RCC 7860 (cell line): ENCODE measurements around the gene PIGO.

Experiments
- DNase-seq: peaks from one replicate; pipeline ENCODE4 v3.0.0-alpha.2; 2015; ENCODE audit warnings: low spot score
- FAIRE-seq: peaks from 2 replicates; lab custom pipeline; 2012; peaks lifted over from hg19 to GRCh38; lab: Jason Lieb, UNC

Gene PIGO

DNA sequence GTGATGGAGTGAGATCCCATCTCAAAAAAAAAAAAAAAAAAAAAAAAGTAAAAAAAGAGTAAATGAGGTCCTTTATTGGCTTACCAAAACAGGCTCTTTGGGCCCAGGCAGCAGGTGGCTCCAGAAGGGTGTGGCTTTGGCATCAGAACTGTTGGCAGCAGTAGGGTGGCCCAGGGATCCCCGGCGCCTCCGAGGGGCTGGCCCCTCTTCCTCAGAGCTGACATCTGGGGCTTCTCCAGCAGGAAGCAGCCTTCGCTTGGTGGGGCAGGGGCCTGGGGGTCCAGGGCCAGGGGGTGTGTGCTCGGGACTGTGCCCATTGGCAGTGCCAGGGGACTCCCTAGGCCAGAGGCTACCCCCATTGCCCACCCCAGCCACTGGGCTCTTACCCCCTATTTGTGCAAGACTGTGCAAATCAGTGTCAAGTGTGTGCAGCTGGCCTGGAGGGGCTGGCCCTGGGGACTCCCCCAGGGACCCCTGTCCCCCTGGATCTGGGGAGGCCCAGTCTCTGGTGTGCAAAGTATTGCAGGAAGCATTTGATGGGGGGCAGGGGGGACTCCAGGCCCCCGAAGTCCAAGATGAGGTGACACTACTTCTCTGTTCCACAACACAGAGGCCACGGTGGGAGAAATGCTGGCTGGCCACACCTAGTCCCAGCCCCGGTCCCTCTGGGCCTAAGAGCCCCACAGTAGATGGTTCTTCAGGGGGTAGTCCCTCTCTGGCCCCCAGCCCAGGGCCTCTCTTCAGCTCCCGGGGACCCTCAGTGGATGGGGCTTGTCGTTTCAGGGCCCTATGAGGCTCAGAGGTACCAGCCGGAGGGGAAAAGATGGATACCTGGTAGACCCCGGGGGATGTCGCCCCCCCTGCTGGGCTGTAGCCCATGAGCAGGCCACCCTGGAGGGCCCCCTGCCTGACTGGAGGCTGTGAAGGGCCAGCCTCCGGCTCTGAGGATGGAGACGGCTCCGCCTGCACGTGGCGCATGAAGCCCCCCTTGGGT, 11.2 kb upstream of the PIGO start:
- FAIRE-seq = no peak
- no peak for DNase-seq

DNA sequence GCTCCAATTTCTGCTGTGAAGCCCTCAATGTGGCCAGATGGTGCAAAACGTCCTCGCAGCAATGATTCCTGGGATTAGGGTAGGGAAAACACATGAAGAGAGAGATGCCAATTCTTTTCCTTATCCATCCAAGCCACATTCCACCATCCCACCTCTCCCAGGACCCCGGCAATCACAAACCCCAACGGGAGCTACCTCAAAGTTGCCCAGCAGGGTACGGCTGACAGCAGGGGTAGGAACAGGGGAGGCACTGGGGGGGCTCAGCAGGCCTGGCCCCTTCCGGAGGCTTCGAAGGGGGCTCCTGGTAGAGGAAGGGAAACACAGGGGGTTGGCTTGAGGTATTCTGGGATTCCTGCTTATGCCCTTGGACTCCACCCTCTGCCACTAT, 9.9 kb upstream of the PIGO start:
- FAIRE-seq (no peak), DNase-seq (no peak)

DNA sequence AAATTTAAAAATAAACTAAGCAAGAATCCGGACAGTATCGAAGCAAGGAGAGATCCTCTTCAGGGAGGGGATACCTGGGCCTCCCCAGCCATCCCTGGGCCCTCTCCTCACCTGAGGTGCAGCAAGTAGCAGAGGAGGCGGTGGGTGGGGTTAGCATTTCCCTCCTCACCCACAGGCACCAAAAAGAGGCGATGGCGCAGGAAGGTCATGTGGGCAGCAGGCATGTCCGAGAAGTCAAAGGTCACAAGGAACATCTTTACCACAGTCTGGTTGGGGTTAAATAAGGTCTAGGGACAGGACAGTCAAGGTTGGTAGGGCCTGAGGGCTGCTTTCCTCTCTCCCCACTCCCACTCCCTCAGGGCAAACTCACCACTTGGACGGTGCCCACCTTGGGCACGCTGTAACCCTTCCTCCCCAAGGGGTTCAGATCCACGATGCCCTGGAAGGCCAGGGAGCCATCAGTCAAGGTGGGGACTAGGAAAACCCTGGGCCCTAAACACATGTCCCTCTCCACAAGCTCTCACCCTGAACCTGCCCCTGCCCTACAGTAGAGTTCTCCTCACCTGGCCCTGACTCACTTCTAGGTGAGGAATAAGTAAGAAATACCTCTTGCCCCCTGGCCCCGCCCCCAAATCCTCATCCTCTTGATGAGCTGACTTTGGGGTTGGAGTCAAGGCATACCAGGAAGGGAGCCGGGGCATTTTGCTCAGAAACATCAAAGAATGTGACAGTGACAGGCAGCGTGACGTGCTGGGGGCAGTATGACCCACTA, 9.4 kb upstream of the PIGO start:
- no peak for FAIRE-seq

DNA sequence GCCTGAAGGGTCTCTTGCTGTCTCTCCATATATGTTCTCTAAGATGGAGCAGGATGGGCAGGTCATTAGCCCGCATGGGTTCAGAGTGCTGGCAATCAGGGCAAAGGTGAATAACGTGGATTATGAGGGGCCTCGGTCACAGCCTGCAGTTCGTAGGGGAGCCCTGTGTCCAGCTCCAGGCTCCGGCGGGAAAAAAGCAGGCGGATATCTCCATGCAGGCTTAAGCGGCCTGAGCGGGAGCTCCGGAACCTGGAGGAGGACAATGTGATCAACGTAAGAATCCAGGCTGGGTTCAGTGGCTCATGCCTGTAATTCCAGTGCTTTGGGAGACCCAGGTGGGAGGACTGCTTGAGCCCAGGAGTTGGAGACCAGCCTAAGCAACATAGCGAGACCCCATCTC, 8.7 kb upstream of the PIGO start:
- no peak for FAIRE-seq
- DNase-seq = no peak

More for the DNA sequence above, 9.4 kb upstream of the PIGO start:
- no peak for DNase-seq

DNA sequence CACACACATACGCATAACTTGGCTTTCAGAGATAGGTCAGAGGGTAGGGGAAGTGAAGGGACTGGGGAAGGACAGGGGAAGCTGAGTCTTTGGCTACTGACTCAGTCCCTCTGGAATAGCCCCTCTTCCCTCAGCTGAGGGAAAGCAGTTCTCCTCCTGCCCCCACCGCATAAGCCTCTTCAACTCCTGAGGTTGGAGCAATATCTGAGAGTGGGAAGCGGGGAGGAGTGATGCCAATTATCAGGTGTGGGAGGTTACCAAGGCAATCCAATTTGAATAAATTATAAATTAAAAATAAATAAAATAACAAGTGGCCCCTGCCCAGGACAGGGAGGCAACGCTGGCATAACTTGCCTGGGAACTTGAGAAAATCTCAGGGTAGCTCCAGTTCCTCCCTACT, 8.2 kb upstream of the PIGO start:
- FAIRE-seq (no peak), DNase-seq (no peak)

DNA sequence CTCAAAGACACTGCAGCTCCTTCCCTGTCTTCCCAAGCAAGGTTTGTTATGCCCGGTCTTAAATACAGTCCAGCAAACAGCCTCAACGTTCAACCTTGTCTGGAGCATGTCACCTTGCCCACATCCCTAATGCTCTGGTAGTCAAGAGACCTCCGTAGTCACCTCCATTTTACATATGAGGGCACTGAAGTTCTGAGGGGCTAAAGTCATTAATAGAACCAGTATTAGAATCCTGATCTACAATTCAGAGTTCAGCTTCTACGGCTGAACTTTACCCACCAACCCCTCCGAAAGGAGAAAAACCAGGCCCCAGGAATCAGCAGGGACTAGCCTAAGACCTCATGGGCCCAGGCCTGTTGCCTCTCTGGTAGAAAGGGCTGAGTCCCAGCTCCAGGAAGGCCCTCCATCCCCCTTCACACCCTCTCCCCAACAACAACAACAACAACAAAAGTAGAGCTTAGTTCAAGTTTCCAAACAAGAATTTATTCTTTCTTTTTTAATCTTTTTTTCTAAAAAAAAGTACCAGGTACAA, 7.3 kb upstream of the PIGO start:
- DNase-seq (no peak), FAIRE-seq (no peak)

DNA sequence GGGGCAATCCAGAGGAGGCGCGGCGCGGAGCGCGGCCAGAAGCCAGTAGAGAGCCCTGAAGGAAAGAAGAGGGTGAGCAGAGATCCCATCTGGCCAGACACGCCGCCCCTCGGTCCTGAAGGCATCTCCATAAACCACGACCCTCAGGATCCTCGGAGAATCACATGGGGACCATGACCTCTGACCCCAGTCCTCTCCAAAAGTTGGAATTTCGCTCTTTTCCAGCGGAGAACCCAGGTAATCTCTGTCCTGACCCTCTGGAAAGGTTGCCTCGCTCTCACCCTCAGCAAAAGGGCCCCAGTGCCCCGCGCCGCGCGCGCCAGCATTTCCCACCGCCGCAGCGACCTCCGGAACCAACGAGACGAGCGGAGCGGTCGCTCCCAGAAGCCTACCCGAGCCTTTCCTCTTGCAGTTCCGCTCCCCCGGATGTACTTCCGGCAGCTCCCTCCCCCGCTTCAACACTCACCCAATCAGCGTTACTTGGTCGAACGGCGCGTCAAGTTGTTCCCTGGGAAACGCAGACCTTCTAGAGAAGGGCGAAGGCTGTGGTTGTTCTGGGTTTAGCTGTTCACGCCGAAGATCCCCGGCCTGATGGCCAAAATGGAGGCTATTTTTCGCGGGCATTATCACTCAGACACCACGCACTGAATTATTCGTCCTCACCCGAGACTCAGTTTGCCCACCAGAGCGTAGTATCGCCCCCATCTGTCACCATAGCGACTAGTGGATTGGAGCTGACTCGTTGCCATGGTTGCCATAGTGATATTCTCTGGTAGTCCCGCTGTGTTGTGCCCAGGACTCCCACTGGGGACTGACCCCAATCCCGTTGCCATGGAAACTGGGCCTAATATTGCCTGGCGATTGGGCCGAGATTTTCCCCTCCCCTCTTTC, 6.6 kb upstream of the PIGO start, which contains the start of gene STOML2:
TSS of gene STOML2 (minus strand) at position 363 of the 891 bp plus-strand sequence. CDS start at position 326, 37 bp downstream.
- DNase-seq = peak; percentile 87
- peak; percentile 59 for FAIRE-seq

DNA sequence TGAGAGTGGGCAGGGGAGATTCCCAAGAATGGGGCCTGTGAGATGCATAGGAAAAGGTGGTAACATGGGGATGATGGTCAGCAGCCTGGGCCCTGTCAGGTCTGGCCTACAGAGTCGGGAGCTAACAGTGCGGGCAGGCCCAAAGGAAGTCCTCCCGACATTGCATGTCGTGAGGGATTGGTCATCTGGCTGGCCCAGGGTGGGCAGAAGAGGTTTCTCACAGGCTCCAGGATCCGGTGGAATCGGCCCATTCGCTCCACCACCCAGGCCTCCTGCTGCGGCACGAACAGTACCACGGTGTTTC, 6.0 kb upstream of the PIGO start:
- DNase-seq (no peak), FAIRE-seq (no peak)

DNA sequence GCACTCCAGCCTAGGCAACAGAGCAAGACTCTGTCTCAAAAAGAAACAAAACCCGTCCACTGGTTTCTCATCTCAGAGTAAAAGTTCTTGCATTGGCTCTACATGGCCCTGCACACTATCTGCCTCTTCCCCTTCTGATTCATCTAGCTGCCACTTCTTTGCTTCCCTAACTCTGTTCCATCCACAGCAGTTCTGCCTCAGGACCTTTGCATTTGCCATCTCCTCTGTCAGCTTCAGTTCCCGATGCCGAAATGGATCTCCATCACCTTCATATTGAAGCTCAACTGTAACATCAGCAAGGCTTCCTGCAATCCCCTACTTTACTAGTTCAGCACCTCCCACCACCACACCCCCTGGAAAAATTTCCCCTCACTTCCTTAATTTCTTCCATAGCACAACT, 1.2 kb upstream of the PIGO start:
- FAIRE-seq (no peak), DNase-seq (no peak)

DNA sequence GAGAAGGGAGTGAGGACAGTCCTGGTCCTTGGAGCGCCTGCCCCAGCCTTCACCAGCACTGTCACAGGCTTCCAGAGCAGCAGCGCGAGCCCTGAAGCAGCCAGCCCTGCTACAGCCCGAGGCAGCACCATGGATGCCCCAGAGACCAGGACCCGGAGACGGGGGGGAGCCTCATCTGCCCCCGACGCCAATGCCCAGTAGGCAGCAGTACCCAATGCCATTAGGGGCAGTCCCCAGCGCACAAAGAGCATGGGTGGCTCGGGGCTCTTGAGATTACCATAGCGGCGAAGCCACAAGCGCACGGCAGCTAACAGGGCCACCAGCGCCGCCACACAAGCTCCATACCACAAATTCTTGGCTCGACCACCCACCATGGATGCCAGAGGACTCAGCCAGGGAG, 4.9 kb downstream of the PIGO start:
- FAIRE-seq (no peak), DNase-seq (no peak)

DNA sequence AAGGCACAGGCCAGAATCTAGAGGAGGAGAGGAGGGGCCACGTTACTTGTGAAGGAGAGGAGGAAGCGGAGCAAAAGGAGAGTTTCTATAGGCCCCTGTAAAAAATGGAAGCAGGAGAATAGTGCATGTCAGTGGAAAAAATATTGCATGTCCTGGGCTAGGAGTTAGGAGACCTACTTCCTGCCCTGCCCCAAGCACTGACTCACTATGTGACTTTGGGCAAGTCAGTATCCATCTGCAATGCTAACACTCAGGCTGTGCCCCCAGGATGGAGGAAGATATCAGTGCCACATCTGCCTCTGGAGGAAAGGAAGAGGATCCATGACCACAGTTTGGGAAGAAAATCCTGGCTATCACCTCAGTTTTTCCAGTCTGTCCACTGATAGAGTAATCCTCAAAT, 7.0 kb downstream of the PIGO start:
- FAIRE-seq (no peak), DNase-seq (no peak)

DNA sequence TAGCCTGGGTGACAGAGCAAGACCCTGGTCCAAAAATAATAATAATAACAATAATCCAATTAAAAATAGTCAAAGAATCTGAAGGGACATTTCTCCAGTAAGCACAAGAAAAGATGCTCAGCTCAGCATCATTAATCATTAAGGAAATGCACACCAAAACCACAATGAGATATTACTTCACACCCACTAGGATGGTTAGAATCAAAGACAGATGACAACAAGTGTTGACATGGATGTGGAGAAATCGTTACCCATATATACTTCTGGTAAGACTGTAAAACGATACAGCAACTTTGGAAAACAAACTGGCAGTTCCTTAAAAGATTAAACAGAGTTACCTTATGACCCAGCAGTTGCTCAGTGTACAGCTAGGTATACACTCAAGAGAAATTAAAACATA, 11.3 kb downstream of the PIGO start:
- DNase-seq = no peak
- FAIRE-seq = no peak

DNA sequence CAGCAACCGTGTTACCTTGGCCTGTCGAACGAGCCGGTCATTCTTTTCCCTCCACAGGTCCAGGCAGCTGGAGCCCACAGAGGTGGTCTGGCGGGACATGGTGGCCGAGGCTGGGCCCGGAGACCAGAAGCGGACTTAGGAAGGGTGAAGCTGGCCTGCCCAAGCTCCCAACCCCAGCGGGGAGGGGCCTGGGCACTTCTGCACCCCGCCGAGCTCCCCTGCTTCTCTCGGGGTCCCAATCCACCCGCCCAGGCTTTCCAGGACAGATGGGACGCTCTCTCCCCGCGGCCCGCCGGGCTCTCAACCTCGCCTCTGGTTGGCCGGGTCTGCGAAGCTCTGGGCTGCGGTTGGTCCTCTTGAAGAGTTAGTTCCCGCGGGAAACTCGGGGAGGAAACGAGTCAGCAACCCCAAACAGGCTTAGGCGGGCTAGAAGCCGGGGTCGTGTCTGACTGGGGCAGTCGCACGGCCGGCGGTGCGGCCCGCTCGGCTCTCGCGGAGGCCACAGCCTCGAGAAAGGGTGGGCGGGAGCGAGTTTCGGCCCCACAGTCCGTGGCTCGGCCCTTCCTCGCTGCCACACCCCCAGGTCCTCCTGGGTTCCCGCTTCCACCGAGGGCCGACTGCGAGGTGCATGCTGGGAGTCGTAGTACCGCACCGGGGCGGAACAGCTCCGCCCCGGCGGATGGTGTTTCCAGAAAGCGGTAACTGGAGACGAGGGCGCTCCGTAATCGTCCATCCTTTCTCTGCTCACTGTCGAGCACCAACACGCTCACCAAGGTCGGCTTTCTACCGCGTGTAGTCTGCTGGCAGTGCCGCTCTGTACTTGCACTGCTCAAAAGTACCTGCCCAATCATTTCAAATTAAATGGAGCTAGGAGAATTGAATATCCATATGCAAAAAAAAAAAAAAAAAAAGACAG, 16.7 kb downstream of the PIGO start, which contains the start of gene FANCG:
TSS of gene FANCG (minus strand) at position 517 of the 916 bp plus-strand sequence. CDS start at position 99, 418 bp downstream.
- FAIRE-seq (peak; percentile 23), DNase-seq (peak; percentile 74)

DNA sequence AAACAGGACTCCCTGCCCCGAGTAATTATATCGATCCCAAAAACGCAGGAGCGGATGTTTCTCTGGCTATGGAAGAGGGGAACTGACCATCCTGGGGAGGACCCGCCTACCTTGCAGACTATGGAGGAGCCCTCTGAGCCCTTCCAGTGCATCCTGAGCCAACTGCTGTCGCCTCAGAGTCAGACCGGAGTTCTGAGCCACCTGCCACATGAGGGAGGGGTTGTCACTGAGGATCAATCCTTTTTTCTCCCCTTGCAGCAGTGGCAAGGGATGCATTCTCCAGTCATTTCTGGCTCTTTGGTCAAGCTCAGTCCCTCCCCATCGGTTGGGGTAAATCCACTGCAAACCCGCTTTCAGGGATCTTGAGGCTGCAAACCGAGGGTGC, 17.4 kb downstream of the PIGO start:
- DNase-seq (no peak), FAIRE-seq (no peak)

DNA sequence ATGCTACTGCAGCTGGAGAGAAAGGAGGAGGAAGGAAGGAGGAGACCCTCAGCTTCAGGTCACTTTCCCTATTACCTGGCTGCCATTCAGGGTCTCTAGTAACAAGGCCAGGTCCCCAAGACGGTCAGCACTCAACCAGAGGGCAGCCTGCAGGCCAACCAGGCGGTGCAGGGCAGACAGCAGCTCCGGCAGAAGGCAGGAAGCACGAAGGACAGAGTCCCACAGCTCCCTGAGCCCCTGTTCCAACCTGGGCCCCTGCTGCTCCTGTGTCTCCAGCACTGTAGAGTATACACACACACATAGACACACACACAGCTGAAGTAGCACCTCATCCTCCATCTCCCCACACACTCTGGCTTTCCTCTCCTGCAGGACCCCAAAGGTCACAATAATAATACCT, 18.3 kb downstream of the PIGO start:
- FAIRE-seq = no peak
- DNase-seq = no peak

DNA sequence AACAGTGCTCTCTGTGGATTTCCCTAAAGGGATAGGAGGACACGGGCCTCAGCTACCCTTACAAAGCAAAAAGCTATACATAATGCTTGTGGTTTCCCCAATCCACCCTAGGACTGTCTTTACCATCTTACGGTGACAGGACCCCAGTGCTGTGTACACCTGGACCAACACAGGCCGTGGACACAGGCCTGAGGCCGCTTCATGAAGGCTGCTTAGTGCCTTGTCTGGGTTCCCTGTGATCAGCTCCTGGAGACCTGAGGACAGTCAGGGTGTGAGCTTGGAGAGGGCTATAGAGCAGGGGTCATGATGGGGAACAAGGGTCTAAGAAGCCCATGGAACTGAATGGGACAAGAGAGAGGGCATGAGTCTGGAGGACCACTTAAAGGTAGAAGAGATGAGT, 19.5 kb downstream of the PIGO start:
- FAIRE-seq = no peak
- DNase-seq = no peak

DNA sequence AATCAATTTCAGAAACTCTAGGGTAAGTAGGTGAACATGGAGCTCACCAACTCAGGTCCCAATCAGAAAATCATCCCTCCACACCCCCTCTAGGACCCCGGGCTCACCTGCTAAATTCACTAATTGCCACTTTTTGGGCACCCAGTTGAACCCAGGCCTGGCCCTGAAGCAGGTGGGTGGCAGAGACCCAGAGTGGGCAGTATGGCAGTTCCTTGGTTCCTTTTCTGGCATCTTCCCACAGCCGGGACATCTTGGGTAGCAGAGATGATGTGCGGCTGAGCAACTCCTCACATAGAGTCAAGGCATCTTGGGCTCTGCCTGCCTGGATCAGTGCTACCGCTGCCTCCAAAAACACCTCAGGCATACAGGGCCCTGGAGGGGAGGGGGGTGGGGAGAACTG, 21.0 kb downstream of the PIGO start:
- FAIRE-seq = no peak

DNA sequence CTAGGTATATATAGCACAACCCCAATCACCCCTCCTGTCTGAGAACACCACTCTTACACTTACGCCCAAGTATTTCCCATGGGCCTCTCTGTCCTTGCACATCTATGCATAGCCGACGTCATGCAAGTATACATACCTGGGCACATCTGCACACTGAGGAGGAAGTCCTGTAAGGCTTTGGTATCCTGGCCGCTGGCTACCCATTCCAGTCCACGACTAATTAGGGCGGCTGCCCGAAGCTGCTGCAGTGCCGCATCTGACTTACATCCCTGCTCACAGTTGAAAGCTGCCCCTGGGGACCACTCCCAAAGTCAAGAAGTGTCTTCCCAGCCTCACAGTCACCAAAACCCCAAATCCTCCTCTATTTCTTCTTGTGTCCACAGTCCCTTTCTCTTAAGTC, 21.6 kb downstream of the PIGO start:
- DNase-seq = no peak
- FAIRE-seq = no peak

More for the DNA sequence above, 21.0 kb downstream of the PIGO start:
- no peak for DNase-seq

DNA sequence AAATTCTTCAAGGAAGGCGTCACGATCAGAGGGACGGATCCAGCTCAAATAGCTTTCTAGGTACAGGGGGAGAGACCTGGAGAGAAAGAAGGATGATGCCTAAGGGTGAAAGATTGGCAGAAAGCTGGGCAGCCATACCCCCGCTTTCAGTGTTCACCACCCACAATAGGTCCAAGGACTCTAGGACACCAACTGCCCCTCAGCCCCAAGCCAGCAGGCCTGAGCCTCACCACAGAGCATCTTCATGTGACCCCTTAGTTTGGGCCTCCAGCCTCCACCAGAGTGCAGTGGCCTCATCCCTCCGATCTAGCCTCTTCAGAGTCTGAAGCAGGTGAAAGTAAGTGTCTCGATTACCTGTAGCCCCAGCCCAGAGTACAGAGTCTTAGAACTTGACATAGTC, 22.2 kb downstream of the PIGO start:
- FAIRE-seq (no peak), DNase-seq (no peak)

DNA sequence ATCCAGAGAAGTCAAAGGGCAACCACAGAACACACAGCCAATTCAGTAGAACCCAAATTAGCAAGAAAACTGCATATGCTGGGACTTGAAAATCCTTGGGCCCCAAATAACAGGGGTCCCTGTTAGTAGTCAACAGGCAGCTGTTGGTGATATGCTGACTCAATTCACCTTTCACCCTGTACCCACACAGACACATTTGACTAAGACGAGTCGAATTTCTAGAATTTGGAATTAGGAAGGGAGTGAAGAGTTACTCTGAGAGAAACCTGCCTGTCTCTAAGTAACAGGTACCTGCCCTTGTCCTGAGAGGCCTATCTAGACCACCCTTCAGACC, 23.1 kb downstream of the PIGO start:
- no peak for FAIRE-seq
- no peak for DNase-seq
